GM18498 (cell line): ENCODE results near the gene SFXN3.

Experiments used
- ATAC-seq: cut with Tn5 transposase; IDR thresholded peaks from one replicate; pipeline ENCODE4 v1.9.1; 2021; ENCODE audit warnings: mild to moderate bottlenecking, moderate library complexity; ENCODE audit not compliant: unreplicated experiment

Gene SFXN3

DNA sequence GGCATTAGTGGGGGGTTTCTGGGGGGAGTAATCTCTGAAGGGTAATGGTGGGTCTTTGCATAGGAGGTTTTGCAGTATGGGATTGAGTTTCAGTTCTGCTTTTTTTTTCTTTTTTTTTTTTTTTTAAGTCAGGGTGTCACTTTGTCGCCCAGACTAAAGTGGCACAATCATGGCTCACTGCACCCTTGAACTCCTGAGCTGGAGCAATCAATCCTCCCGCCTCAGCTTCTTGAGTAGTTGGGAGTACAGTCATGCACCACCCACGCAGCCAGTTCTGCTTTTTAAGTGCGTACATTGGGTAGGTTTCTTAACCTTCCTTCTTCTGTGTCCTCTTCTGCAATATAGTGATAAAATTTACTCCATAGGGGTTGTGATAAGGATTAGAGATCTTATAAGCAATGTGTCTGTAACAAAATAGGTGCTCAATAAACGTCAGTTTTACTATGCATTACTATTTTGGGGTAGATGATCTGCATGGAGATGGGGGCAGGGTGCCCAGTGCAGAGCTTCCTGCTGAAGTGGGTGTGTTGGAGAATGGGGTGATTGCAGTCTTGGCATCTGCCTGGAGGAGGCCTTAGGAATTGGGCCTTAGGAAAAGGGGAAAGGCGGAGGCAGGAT lies 40.3 kb downstream of the SFXN3 start:
- ATAC-seq, result no peak

DNA sequence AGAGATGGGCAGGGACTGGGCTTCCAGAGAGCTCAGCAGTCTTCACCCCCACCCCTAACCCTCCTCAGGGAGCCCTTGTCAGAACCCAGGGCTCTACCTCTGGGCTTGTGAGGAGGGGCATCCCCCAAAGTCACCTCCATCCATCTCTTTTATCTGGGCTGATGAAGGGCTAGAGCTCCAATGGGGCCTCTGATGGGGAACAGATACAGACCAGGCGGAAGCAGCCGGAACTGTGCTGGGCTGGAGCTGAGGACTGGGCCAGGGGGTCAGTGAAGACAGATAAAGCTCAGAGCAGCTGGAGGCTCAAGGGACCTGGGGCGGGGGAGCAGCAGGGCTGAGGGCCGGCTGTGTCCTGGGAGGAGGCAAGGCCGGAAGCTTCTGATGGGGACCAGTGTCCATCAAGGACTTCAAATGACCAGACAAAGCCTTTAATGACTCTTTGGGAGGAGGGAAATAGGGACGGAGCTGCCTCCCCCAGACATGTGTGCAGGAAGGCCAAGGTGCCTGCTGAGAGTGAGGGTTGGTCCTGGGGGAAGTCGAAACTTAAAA lies 40.9 kb downstream of the SFXN3 start:
- ATAC-seq, result no peak

GRCh38 chr10:101072923-101073322 lies 41.9 kb downstream of the SFXN3 start:
- no peak for ATAC-seq

DNA sequence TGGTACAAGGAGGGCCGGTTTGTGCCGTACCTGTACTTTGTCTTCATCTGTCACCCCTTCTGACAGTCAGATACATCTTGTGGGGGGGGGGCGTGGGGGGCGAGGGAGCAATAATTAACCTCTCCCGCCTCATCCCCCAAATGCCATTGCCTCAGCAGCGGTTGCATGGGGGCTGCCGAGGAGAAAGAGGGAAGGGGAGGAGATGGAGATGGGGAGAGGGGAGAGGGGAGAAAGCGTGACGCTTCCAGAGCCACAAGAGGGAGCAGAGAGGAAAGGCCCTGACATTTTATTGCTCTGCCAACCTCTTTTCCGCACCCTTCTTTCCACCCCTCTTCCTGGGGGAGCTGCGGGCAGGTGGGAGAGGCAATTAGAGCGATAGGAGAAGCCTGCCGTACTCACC lies 42.6 kb downstream of the SFXN3 start:
- ATAC-seq, result no peak

- no peak for ATAC-seq
Observed at GRCh38 chr10:101075775-101076174, 44.7 kb downstream of the SFXN3 start.

DNA sequence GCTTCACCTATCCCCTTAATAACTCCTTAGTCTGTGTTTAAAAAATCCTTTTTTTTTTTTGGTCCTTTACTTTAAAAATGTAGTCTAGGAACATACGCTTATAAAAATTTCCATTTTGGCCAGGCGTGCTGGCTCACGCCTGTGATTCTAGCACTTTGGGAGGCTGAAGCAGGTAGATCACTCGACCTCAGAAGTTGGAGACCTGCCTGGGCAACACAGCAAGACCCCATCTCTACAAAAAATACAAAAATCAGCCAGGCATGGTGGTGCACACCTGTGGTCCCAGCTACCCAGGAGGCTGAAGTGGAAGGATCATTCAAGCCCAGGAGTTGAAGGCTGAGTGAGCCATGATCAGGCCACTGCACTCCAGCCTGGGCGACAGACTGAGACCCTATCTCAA lies 45.6 kb downstream of the SFXN3 start:
- no peak for ATAC-seq

- no peak for ATAC-seq
Observed at GRCh38 chr10:101079874-101080273, 48.8 kb downstream of the SFXN3 start.

- no peak for ATAC-seq
Observed at GRCh38 chr10:101080933-101081931, 50.2 kb downstream of the SFXN3 start.

- no peak for ATAC-seq
Observed at GRCh38 chr10:101085846-101086245, 54.8 kb downstream of the SFXN3 start.

DNA sequence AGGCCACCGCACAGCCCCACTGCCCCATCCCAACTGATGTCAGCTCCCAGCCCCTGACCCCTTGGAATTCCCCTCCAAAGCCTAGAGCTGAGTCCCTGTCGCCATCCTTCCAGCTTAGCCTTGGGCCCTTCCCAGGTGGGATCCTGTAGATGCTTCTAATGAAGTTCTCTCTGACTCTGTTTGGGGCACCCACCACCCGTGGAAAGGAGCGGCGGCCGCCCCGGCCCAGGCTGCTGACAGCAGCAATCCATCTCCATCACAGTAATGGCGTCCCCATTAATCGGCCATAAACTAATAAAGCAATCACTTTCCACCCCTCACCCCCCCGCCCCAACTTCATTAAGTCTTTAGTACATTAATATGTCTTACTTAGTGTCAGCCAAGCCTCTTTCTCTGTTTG lies 56.3 kb downstream of the SFXN3 start:
- no peak for ATAC-seq

DNA sequence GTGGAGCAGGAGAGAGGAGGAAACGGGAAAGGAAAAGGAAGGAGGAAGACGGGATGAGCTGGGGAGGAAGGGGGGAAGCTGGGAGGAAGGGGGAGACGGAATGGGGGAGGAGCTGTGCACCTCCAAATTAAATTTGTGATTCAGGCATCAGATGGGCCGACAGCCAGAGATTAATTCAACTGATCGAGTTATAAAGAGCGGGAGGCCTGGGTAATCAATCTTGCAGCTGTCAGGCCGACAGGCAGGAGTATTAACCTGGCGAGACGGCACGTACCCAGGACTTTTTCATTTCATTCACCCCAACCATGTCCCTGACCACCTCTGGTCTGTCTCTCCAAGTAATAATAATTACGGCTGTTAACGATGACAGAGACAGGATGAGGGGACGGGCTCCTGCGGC lies 56.9 kb downstream of the SFXN3 start:
- no peak for ATAC-seq

- no peak for ATAC-seq
Observed at GRCh38 chr10:101089520-101090299, 58.7 kb downstream of the SFXN3 start.

DNA sequence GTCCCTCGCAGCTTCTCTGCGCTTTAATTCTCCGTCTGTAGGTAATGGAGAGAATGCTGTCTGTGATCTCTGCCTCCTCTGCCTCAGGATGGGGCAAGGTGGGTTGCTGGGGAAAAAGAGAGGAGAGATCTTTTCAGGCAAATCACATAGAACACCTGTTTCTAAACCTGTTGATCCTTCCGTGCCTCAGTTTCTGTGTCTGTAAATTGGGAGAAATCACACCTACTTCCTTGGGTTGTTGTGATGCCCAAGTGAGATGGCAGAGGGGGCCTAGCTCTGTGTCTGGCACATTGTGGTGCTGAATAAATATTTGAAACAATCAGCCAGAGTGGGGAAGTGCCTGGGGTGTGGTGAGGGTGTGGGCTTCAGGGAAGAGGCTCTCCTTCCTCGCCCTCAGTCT lies 59.6 kb downstream of the SFXN3 start:
- no peak for ATAC-seq
